ENCODE data around the gene MAP2K5.

Gene MAP2K5

GRCh38 chr15:67543348-67543718 is 830 bp downstream of the MAP2K5 start (continued):
- TF ChIP-seq ZNF184 (tag by site-specific recombination; IDR thresholded peaks at IDR 0.05): no peak
- no peak for TF ChIP-seq ZNF837 (tag by site-specific recombination; IDR thresholded peaks at IDR 0.05)
- TF ChIP-seq, protein P1, sequence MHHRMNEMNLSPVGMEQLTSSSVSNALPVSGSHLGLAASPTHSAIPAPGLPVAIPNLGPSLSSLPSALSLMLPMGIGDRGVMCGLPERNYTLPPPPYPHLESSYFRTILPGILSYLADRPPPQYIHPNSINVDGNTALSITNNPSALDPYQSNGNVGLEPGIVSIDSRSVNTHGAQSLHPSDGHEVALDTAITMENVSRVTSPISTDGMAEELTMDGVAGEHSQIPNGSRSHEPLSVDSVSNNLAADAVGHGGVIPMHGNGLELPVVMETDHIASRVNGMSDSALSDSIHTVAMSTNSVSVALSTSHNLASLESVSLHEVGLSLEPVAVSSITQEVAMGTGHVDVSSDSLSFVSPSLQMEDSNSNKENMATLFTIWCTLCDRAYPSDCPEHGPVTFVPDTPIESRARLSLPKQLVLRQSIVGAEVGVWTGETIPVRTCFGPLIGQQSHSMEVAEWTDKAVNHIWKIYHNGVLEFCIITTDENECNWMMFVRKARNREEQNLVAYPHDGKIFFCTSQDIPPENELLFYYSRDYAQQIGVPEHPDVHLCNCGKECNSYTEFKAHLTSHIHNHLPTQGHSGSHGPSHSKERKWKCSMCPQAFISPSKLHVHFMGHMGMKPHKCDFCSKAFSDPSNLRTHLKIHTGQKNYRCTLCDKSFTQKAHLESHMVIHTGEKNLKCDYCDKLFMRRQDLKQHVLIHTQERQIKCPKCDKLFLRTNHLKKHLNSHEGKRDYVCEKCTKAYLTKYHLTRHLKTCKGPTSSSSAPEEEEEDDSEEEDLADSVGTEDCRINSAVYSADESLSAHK (tag by site-specific recombination; IDR thresholded peaks at IDR 0.05): no peak
- TF ChIP-seq, protein P2, sequence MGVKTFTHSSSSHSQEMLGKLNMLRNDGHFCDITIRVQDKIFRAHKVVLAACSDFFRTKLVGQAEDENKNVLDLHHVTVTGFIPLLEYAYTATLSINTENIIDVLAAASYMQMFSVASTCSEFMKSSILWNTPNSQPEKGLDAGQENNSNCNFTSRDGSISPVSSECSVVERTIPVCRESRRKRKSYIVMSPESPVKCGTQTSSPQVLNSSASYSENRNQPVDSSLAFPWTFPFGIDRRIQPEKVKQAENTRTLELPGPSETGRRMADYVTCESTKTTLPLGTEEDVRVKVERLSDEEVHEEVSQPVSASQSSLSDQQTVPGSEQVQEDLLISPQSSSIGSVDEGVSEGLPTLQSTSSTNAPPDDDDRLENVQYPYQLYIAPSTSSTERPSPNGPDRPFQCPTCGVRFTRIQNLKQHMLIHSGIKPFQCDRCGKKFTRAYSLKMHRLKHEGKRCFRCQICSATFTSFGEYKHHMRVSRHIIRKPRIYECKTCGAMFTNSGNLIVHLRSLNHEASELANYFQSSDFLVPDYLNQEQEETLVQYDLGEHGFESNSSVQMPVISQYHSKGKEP (tag by site-specific recombination; IDR thresholded peaks at IDR 0.05): peak; percentile 46; the same call in 1 of the 2 replicates
- TF ChIP-seq TRIM28 (IDR thresholded peaks at IDR 0.05; ENCODE audit: borderline replicate concordance, low read length): peak; percentile 48; the same call in 1 of the 2 replicates
- 0 out of 2 replicates have a peak, but pooled peaks have one; percentile 8 for TF ChIP-seq ZSCAN30 (tag by site-specific recombination; IDR thresholded peaks at IDR 0.05)
- no peak for TF ChIP-seq WT1 (tag by site-specific recombination; IDR thresholded peaks at IDR 0.05)
- TF ChIP-seq, protein P3, sequence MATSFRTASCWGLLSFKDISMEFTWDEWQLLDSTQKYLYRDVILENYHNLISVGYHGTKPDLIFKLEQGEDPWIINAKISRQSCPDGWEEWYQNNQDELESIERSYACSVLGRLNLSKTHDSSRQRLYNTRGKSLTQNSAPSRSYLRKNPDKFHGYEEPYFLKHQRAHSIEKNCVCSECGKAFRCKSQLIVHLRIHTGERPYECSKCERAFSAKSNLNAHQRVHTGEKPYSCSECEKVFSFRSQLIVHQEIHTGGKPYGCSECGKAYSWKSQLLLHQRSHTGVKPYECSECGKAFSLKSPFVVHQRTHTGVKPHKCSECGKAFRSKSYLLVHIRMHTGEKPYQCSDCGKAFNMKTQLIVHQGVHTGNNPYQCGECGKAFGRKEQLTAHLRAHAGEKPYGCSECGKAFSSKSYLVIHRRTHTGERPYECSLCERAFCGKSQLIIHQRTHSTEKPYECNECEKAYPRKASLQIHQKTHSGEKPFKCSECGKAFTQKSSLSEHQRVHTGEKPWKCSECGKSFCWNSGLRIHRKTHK (tag by site-specific recombination; IDR thresholded peaks at IDR 0.05): no peak
- TF ChIP-seq, protein P4, sequence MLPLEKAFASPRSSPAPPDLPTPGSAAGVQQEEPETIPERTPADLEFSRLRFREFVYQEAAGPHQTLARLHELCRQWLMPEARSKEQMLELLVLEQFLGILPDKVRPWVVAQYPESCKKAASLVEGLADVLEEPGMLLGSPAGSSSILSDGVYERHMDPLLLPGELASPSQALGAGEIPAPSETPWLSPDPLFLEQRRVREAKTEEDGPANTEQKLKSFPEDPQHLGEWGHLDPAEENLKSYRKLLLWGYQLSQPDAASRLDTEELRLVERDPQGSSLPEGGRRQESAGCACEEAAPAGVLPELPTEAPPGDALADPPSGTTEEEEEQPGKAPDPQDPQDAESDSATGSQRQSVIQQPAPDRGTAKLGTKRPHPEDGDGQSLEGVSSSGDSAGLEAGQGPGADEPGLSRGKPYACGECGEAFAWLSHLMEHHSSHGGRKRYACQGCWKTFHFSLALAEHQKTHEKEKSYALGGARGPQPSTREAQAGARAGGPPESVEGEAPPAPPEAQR (tag by site-specific recombination; IDR thresholded peaks at IDR 0.05): no peak
- no peak for TF ChIP-seq ZNF18 (tag by site-specific recombination; IDR thresholded peaks at IDR 0.05)
- TF ChIP-seq ZNF768 (tag by site-specific recombination; IDR thresholded peaks at IDR 0.05): no peak
- TF ChIP-seq ZNF701 (tag by site-specific recombination; IDR thresholded peaks at IDR 0.05): no peak
- no peak for TF ChIP-seq ZFP69B (tag by site-specific recombination; IDR thresholded peaks at IDR 0.05)
- TF ChIP-seq ZNF121 (tag by site-specific recombination; IDR thresholded peaks at IDR 0.05): no peak; the same call in 1 of the 2 replicates
- no peak for TF ChIP-seq ZNF114 (tag by site-specific recombination; IDR thresholded peaks at IDR 0.05)
- TF ChIP-seq ZNF248 (tag by site-specific recombination; IDR thresholded peaks at IDR 0.05): no peak
- TF ChIP-seq SP3 (tag by site-specific recombination; IDR thresholded peaks at IDR 0.05): no peak
- no peak for TF ChIP-seq ELK4 (IDR thresholded peaks at IDR 0.05; ENCODE audit: borderline replicate concordance, low read depth, low read length)
- TF ChIP-seq ZNF19 (tag by site-specific recombination; IDR thresholded peaks at IDR 0.05; ENCODE audit: low read depth): no peak
- TF ChIP-seq BCL11A (tag by site-specific recombination; IDR thresholded peaks at IDR 0.05; ENCODE audit: low read depth): 0 out of 2 replicates have a peak, but pooled peaks have one; percentile 9
- 0 out of 2 replicates have a peak, but pooled peaks have one; percentile 47 for TF ChIP-seq ZNF600 (tag by site-specific recombination; IDR thresholded peaks at IDR 0.05)
- TF ChIP-seq ZSCAN16 (tag by site-specific recombination; IDR thresholded peaks at IDR 0.05): no peak
- TF ChIP-seq ZNF350 (tag by site-specific recombination; IDR thresholded peaks at IDR 0.05): no peak
- TF ChIP-seq ZBTB8A (tag by site-specific recombination; IDR thresholded peaks at IDR 0.05): no peak
- 0 out of 2 replicates have a peak, but pooled peaks have one; percentile 3 for TF ChIP-seq ZNF366 (tag by site-specific recombination; conservative IDR thresholded peaks at IDR 0.05)
- no peak; the same call in 1 of the 2 replicates for TF ChIP-seq TSHZ1 (tag by site-specific recombination; IDR thresholded peaks at IDR 0.05; ENCODE audit: borderline replicate concordance)
